AG09309 (cell line): ENCODE data around the gene FANCM.
A peak's percentile ranks its signal among the peaks of the same experiment; 100 is the strongest.

Experiments used
- DNase-seq: peaks from one replicate; pipeline ENCODE4 v3.0.0-alpha.2; 2010; ENCODE audit warnings: low read depth
- H3K4me3 ChIP-seq: 2 replicates; pipeline ENCODE4 v1.5.1; 2011; ENCODE audit warnings: mild to moderate bottlenecking, low read depth, low read length, moderate library complexity; ENCODE audit not compliant: control insufficient read depth
- CTCF ChIP-seq: IDR thresholded peaks from 2 replicates; pipeline ENCODE4 v1.5.1; 2011; ENCODE audit warnings: mild to moderate bottlenecking, low read depth, low read length, inconsistent platforms; ENCODE audit not compliant: insufficient read depth, control insufficient read depth; ENCODE audit errors: missing control alignments

The FANCM gene, protein sequence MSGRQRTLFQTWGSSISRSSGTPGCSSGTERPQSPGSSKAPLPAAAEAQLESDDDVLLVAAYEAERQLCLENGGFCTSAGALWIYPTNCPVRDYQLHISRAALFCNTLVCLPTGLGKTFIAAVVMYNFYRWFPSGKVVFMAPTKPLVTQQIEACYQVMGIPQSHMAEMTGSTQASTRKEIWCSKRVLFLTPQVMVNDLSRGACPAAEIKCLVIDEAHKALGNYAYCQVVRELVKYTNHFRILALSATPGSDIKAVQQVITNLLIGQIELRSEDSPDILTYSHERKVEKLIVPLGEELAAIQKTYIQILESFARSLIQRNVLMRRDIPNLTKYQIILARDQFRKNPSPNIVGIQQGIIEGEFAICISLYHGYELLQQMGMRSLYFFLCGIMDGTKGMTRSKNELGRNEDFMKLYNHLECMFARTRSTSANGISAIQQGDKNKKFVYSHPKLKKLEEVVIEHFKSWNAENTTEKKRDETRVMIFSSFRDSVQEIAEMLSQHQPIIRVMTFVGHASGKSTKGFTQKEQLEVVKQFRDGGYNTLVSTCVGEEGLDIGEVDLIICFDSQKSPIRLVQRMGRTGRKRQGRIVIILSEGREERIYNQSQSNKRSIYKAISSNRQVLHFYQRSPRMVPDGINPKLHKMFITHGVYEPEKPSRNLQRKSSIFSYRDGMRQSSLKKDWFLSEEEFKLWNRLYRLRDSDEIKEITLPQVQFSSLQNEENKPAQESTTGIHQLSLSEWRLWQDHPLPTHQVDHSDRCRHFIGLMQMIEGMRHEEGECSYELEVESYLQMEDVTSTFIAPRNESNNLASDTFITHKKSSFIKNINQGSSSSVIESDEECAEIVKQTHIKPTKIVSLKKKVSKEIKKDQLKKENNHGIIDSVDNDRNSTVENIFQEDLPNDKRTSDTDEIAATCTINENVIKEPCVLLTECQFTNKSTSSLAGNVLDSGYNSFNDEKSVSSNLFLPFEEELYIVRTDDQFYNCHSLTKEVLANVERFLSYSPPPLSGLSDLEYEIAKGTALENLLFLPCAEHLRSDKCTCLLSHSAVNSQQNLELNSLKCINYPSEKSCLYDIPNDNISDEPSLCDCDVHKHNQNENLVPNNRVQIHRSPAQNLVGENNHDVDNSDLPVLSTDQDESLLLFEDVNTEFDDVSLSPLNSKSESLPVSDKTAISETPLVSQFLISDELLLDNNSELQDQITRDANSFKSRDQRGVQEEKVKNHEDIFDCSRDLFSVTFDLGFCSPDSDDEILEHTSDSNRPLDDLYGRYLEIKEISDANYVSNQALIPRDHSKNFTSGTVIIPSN (N-terminal part only)

DNA sequence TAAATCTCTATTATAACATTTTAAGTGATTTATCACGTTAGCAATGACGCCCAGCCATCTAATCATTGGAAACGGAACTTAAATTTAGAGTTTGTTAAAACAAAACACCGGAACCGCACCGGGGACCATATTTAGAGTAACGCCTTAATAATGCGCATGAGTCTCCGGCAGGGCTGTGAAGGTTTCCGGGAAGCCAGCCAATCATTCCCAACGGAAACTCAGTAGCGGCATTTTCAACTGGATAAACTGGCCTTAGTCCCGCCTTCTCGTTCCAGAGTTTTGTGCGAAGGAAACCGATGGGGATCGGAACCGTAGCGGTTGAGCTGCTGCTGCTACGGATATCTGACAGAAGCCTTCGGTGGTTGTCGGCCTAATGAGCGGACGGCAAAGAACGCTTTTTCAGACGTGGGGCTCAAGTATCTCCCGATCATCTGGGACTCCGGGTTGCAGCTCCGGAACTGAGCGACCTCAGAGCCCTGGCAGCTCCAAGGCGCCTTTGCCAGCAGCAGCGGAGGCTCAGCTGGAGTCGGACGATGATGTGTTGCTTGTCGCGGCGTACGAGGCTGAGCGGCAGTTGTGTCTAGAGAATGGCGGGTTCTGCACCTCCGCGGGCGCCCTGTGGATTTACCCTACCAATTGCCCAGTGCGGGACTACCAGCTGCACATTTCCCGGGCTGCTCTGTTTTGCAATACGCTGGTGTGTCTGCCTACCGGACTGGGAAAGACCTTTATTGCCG lies at the start of gene FANCM:
Gene FANCM, plus strand, starts transcription at position 272 of the 737 bp plus-strand sequence. Its CDS starts 102 bp downstream, at position 374.
- no peak for TF ChIP-seq CTCF
- peak within 1 kb of the TSS; percentile 94 for H3K4me3 ChIP-seq
- peak; percentile 94 for DNase-seq

DNA sequence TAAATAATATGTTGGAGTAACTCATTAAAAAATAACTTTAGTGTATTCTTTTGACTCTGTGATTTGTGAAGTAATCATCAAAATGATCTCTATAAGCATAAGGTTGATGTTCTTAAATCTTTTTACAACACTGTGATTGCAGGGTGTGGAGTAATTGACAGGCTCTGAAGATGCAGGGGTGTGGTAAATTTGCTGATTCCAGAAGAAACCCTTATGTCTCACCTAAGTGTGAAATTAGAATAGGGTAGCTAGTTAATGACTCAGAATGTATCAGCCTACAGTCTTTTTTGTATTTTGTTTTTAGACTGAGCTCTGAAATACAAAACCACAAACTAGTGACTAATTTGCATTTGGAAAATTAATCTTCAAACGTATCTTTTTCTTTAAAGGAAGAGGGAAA lies 45.9 kb upstream of the FANCM start:
- no peak overlapping the region for H3K4me3 ChIP-seq
- no peak for TF ChIP-seq CTCF
- no peak for DNase-seq

DNA sequence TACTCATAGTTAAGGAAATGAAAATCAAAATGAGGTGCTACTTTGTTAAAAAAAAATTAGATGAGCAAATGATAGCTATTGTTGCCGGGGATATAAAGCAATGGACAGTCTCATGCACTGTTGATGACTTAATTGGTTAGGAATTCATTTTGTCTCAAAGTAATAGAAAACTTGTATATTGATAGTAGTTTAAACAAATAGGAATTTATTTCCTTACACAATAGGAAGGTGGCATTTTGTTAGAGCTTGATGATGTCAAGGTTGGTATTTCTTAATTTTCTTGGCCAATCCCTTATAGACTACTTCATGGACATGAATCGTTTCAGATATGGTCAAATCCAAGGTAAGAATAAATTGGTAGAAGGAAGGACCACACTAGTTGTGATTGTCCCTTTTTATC lies 44.0 kb upstream of the FANCM start:
- no peak overlapping the region for H3K4me3 ChIP-seq
- no peak for TF ChIP-seq CTCF
- DNase-seq = no peak

- no peak for DNase-seq
- TF ChIP-seq CTCF = no peak
- no peak overlapping the region for H3K4me3 ChIP-seq
Observed at GRCh38 chr14:45094275-45094674, 41.5 kb upstream of the FANCM start.

GRCh38 chr14:45095143-45095542 lies 40.6 kb upstream of the FANCM start:
- H3K4me3 ChIP-seq = no peak overlapping the region
- no peak for TF ChIP-seq CTCF
- DNase-seq = no peak
